Neural progenitor cell (in vitro differentiated cells): ENCODE results near the gene TRAF2. TPM values are rescaled to one million over a fixed set of nuclear protein-coding genes. Genes with fewer than 3 reads are reported as not detected.

Source experiments
- DNase-seq: peaks from one replicate; pipeline ENCODE4 v3.0.0-alpha.2; 2016; ENCODE audit warnings: low spot score
- H2AFZ ChIP-seq: fragments of 200-600 bp; sonication (generic); replicated peaks from 2 replicates; pipeline ENCODE4 v1.6.1; 2016; ENCODE audit warnings: antibody characterized with exemption
- H3F3A ChIP-seq: fragments of 200-600 bp; sonication (generic); 2 replicates; pipeline ENCODE4 v1.6.1; 2016; ENCODE audit warnings: antibody characterized with exemption, low read depth
- H3K27ac ChIP-seq: fragments of 200-600 bp; sonication (generic); 2 replicates; pipeline ENCODE4 v1.5.1; 2016; ENCODE audit warnings: mild to moderate bottlenecking
- H3K27me3 ChIP-seq: fragments of 200-600 bp; sonication (generic); 2 replicates; pipeline ENCODE4 v1.6.1; 2016; ENCODE audit warnings: mild to moderate bottlenecking, moderate library complexity
- H3K36me3 ChIP-seq: fragments of 200-600 bp; sonication (generic); 2 replicates; pipeline ENCODE4 v1.5.1; 2016
- H3K4me1 ChIP-seq: fragments of 200-600 bp; sonication (generic); 2 replicates; pipeline ENCODE4 v1.6.1; 2016; ENCODE audit warnings: mixed run types
- H3K4me2 ChIP-seq: fragments of 200-600 bp; sonication (generic); 2 replicates; pipeline ENCODE4 v1.6.1; 2016
- H3K4me3 ChIP-seq: fragments of 200-600 bp; sonication (generic); 2 replicates; pipeline ENCODE4 v1.5.1; 2016
- H3K79me2 ChIP-seq: fragments of 200-600 bp; sonication (generic); 2 replicates; pipeline ENCODE4 v1.6.1; 2016; ENCODE audit warnings: low read depth
- H3K9ac ChIP-seq: fragments of 200-600 bp; sonication (generic); 2 replicates; pipeline ENCODE4 v1.6.1; 2016
- H3K9me3 ChIP-seq: fragments of 200-600 bp; sonication (generic); 2 replicates; pipeline ENCODE4 v1.5.1; 2016; ENCODE audit warnings: low read depth
- H4K20me1 ChIP-seq: fragments of 200-600 bp; sonication (generic); 2 replicates; pipeline ENCODE4 v1.6.1; 2016; ENCODE audit warnings: low read depth
- H3K27ac Mint-ChIP-seq: 3 replicates; pipeline ENCODE4 v1.8.0; 2021; ENCODE audit warnings: mixed read lengths
- H3K27me3 Mint-ChIP-seq: 2 replicates; pipeline ENCODE4 v1.8.0; 2022; ENCODE audit warnings: low read depth, mild to moderate bottlenecking, inconsistent platforms, moderate library complexity, mixed read lengths; ENCODE audit not compliant: insufficient read depth
- H3K36me3 Mint-ChIP-seq: 3 replicates; pipeline ENCODE4 v1.8.0; 2021; ENCODE audit warnings: mixed read lengths
- H3K4me1 Mint-ChIP-seq: 3 replicates; pipeline ENCODE4 v1.8.0; 2021; ENCODE audit warnings: mixed read lengths
- H3K4me3 Mint-ChIP-seq: 3 replicates; pipeline ENCODE4 v1.8.0; 2021; ENCODE audit warnings: mild to moderate bottlenecking, moderate library complexity, mixed read lengths
- H3K9me3 Mint-ChIP-seq: 3 replicates; pipeline ENCODE4 v1.8.0; 2020; ENCODE audit warnings: mixed read lengths
- EZH2 ChIP-seq: fragments of 200-600 bp; sonication (generic); IDR thresholded peaks from 2 replicates; pipeline ENCODE4 v1.6.1; 2017; ENCODE audit warnings: antibody characterized with exemption, mild to moderate bottlenecking, moderate library complexity
- EZH2phosphoT487 ChIP-seq: fragments of 200-600 bp; sonication (generic); IDR thresholded peaks from 2 replicates; pipeline ENCODE4 v1.6.1; 2017; ENCODE audit warnings: antibody characterized with exemption
- total RNA-seq: library from RNA; depleted of rRNA; stranded (reverse); fragments of >200 nt; gene quantifications from 2 replicates; pipeline ENCODE4 v1.2.3, GENCODE V29; 2015; ENCODE audit warnings: low replicate concordance
- TF ChIP-seq, protein P1 (sequence below): fragments of 200-600 bp; sonication (generic); IDR thresholded peaks from 2 replicates; pipeline ENCODE4 v1.5.1; 2017; ENCODE audit warnings: antibody characterized with exemption, mild to moderate bottlenecking

Gene TRAF2
- total RNA-seq, 1 donor from 2014 or later = 16.1 TPM

DNA sequence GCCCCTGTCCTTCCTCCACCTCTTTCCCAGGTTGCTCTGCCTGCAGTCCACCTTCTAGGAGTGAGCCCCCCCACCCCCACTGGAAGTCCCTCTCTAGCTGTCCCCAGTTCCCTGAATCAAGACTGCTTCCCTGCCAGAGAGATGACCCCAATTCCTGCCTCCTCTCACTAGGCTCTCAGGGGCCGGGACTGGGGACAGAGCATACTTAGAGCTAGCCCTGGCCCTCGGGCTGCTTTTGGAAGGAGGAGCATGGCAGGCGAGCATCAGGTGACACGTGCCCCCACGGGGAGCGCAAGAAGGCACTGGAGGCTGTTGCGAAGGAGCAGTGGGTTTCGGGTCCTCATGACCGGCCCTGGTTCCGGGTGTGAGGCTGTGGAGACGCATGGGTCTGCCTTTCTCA lies 9.7 kb downstream of the TRAF2 start:
- H3K36me3 Mint-ChIP-seq = peaks cover 16% of the 10 kb centered on the region
- H3K79me2 ChIP-seq = peaks cover 61% of the 10 kb centered on the region
- H3K4me3 Mint-ChIP-seq = peak overlapping the region; percentile 68
- no peak overlapping the region for H3K27ac ChIP-seq
- no peak overlapping the region for H3K4me2 ChIP-seq
- H3K36me3 ChIP-seq = peaks cover 3% of the 10 kb centered on the region
- no peaks in the 10 kb centered on the region for H3K9me3 Mint-ChIP-seq
- no peaks in the 10 kb centered on the region for H3K4me1 ChIP-seq
- peak overlapping the region; percentile 20 for H3K9ac ChIP-seq
- H4K20me1 ChIP-seq = peaks cover 66% of the 10 kb centered on the region
- H3F3A ChIP-seq = no peaks in the 10 kb centered on the region
- no peaks in the 10 kb centered on the region for H3K27me3 ChIP-seq
- H3K4me1 Mint-ChIP-seq = no peaks in the 10 kb centered on the region
- H3K4me3 ChIP-seq = no peak overlapping the region
- H3K9me3 ChIP-seq = no peaks in the 10 kb centered on the region
- no peak overlapping the region for H3K27ac Mint-ChIP-seq
- peaks cover 3% of the 10 kb centered on the region for H3K27me3 Mint-ChIP-seq
- H2AFZ ChIP-seq = no peak overlapping the region
- TF ChIP-seq EZH2phosphoT487 (no peak), EZH2 (no peak)
- TF ChIP-seq, protein P1, sequence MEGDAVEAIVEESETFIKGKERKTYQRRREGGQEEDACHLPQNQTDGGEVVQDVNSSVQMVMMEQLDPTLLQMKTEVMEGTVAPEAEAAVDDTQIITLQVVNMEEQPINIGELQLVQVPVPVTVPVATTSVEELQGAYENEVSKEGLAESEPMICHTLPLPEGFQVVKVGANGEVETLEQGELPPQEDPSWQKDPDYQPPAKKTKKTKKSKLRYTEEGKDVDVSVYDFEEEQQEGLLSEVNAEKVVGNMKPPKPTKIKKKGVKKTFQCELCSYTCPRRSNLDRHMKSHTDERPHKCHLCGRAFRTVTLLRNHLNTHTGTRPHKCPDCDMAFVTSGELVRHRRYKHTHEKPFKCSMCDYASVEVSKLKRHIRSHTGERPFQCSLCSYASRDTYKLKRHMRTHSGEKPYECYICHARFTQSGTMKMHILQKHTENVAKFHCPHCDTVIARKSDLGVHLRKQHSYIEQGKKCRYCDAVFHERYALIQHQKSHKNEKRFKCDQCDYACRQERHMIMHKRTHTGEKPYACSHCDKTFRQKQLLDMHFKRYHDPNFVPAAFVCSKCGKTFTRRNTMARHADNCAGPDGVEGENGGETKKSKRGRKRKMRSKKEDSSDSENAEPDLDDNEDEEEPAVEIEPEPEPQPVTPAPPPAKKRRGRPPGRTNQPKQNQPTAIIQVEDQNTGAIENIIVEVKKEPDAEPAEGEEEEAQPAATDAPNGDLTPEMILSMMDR = no peak
- no peak for DNase-seq

DNA sequence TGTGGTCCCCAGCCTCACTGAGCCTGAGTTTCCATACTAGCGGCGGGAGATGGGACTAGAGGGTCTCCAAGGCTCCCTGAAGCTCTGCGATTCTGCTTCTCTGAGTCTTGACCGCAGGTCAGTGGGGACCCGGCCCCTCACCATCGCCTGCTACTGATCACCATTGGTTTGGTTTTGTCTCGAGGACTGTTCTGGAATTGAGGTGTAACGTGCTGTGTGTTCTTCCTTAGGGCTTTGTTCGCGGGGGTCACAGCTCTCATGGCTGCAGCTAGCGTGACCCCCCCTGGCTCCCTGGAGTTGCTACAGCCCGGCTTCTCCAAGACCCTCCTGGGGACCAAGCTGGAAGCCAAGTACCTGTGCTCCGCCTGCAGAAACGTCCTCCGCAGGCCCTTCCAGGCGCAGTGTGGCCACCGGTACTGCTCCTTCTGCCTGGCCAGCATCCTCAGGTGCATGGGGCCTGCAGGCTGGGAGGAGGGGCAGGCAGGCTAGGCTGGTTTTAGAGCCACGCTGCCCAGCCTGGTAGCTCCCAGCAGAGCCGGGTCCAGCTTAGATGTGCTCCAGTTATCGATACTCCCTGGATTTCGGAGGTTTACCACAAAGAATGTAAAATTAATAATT lies 12.3 kb downstream of the TRAF2 start:
- Histone ChIP-seq H3K9me3 (no peaks in the 10 kb centered on the region), H3K36me3 (peaks cover 3% of the 10 kb centered on the region), H2AFZ (no peak overlapping the region), H3K4me1 (no peaks in the 10 kb centered on the region), H3K27ac (no peak overlapping the region), H3K4me3 (no peak overlapping the region), H3K4me2 (no peak overlapping the region), H3K79me2 (peaks cover 35% of the 10 kb centered on the region), H3K9ac (no peak overlapping the region), H3F3A (no peaks in the 10 kb centered on the region), H3K27me3 (no peaks in the 10 kb centered on the region), H4K20me1 (peaks cover 42% of the 10 kb centered on the region)
- no peak for DNase-seq
- TF ChIP-seq EZH2phosphoT487 (no peak), EZH2 (no peak)
- TF ChIP-seq, protein P1 = no peak
- H3K36me3 Mint-ChIP-seq = peaks cover 21% of the 10 kb centered on the region
- no peaks in the 10 kb centered on the region for H3K9me3 Mint-ChIP-seq
- no peaks in the 10 kb centered on the region for H3K4me1 Mint-ChIP-seq
- no peak overlapping the region for H3K27ac Mint-ChIP-seq
- H3K4me3 Mint-ChIP-seq = no peak overlapping the region
- H3K27me3 Mint-ChIP-seq = peaks cover 3% of the 10 kb centered on the region

DNA sequence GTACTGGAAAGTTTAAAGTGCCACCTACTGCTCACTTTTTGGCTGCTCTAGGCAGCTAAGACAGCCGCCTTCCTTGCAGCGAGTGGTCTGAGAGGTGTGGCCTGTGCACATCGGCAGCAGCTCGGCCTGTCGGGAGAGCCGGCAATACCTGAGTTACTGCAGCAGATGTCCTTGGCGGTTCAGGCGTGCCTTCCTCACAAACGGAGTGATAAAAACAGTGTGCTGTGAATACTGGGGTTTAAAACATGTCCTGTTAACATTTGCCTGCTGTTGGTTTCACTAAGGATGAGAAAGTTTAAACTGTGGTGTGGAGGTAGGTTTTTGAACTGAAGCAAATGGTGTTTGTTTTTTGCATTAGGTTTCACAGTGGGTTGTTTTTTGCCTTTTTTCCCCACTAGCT lies 12.9 kb downstream of the TRAF2 start:
- no peak overlapping the region for H2AFZ ChIP-seq
- H3K27me3 Mint-ChIP-seq = peaks cover 7% of the 10 kb centered on the region
- peaks cover 42% of the 10 kb centered on the region for H4K20me1 ChIP-seq
- no peak overlapping the region for H3K4me3 ChIP-seq
- no peaks in the 10 kb centered on the region for H3K4me1 Mint-ChIP-seq
- H3K4me3 Mint-ChIP-seq = no peak overlapping the region
- H3K27ac ChIP-seq = no peak overlapping the region
- no peaks in the 10 kb centered on the region for H3K27me3 ChIP-seq
- H3K4me2 ChIP-seq = no peak overlapping the region
- H3K9me3 Mint-ChIP-seq = no peaks in the 10 kb centered on the region
- H3K9me3 ChIP-seq = no peaks in the 10 kb centered on the region
- peaks cover 3% of the 10 kb centered on the region for H3K36me3 ChIP-seq
- no peaks in the 10 kb centered on the region for H3K4me1 ChIP-seq
- peaks cover 20% of the 10 kb centered on the region for H3K36me3 Mint-ChIP-seq
- H3K79me2 ChIP-seq = peaks cover 29% of the 10 kb centered on the region
- TF ChIP-seq EZH2phosphoT487 = no peak
- TF ChIP-seq, protein P1 = no peak
- no peak for TF ChIP-seq EZH2
- H3F3A ChIP-seq = no peaks in the 10 kb centered on the region
- H3K27ac Mint-ChIP-seq = no peak overlapping the region
- no peak overlapping the region for H3K9ac ChIP-seq
- no peak for DNase-seq
